Mesenchymal stem cell (in vitro differentiated cells and primary cell): ENCODE results near the gene UPP1.

Source experiments
- DNase-seq: peaks from one replicate; pipeline ENCODE4 v3.0.0-alpha.2; 2013
- H2AFZ ChIP-seq: one replicate; pipeline ENCODE4 v1.6.1; 2013; ENCODE audit warnings: low read depth, mild to moderate bottlenecking, control low read depth, inconsistent platforms, low read length, moderate library complexity
- H2AK5ac ChIP-seq: 2 replicates; pipeline ENCODE4 v1.6.1; 2013; ENCODE audit warnings: low read length, moderate library complexity, mild to moderate bottlenecking, inconsistent platforms; ENCODE audit not compliant: severe bottlenecking
- H2BK120ac ChIP-seq: one replicate; pipeline ENCODE4 v1.6.1; 2013; ENCODE audit warnings: low read depth, mild to moderate bottlenecking, inconsistent platforms, low read length, moderate library complexity
- H2BK12ac ChIP-seq, 2 experiments: one replicate each; pipeline ENCODE4 v1.6.1; 2013; ENCODE audit warnings: inconsistent platforms in 2 of 2, low read length in 2 of 2, mild to moderate bottlenecking in 2 of 2, moderate library complexity in 2 of 2, control low read depth in 1 of 2
- H2BK15ac ChIP-seq: one replicate; pipeline ENCODE4 v1.6.1; 2013; ENCODE audit warnings: mild to moderate bottlenecking, low read depth, inconsistent platforms; ENCODE audit not compliant: poor library complexity, severe bottlenecking
- H2BK5ac ChIP-seq: 2 replicates; pipeline ENCODE4 v1.6.1; 2013; ENCODE audit warnings: low read depth, mild to moderate bottlenecking, low read length, control low read depth, inconsistent platforms; ENCODE audit not compliant: poor library complexity, severe bottlenecking
- H3K14ac ChIP-seq, 2 experiments: one replicate each; pipeline ENCODE4 v1.6.1; 2013; ENCODE audit warnings: inconsistent platforms in 2 of 2, low read length in 2 of 2, control low read depth in 1 of 2, mild to moderate bottlenecking in 1 of 2, moderate library complexity in 1 of 2
- H3K18ac ChIP-seq, 2 experiments: one replicate each; pipeline ENCODE4 v1.6.1; 2013; ENCODE audit warnings: inconsistent platforms in 2 of 2, low read length in 2 of 2, control low read depth in 1 of 2, low read depth in 1 of 2, mild to moderate bottlenecking in 1 of 2
- H3K23ac ChIP-seq, 2 experiments: one replicate each; pipeline ENCODE4 v1.6.1; 2013; ENCODE audit warnings: inconsistent platforms in 2 of 2, low read length in 2 of 2, mild to moderate bottlenecking in 2 of 2, moderate library complexity in 2 of 2, control low read depth in 1 of 2
- H3K27ac ChIP-seq: 2 replicates; pipeline ENCODE4 v1.5.1; 2013; ENCODE audit warnings: mild to moderate bottlenecking, moderate library complexity, low read length, control low read depth, inconsistent platforms; ENCODE audit not compliant: poor library complexity, severe bottlenecking
- H3K27me3 ChIP-seq, 2 experiments: 2 replicates each; pipeline versions ENCODE4 v1.6.1 to v1.7.0; 2013; ENCODE audit warnings: low read length in 2 of 2, mild to moderate bottlenecking in 2 of 2, moderate library complexity in 2 of 2, control low read depth in 1 of 2, inconsistent platforms in 1 of 2; ENCODE audit not compliant: control insufficient read depth in 1 of 2, insufficient read depth in 1 of 2
- H3K36me3 ChIP-seq, 2 experiments: 2 replicates each; pipeline versions ENCODE4 v1.6.1 to v1.7.0; 2013; ENCODE audit warnings: low read length in 2 of 2, control low read depth in 1 of 2, inconsistent platforms in 1 of 2, low read depth in 1 of 2, mild to moderate bottlenecking in 1 of 2; ENCODE audit not compliant: insufficient read depth in 2 of 2, control insufficient read depth in 1 of 2
- H3K4ac ChIP-seq, 2 experiments: one replicate each; pipeline ENCODE4 v1.6.1; 2013; ENCODE audit warnings: inconsistent platforms in 2 of 2, low read length in 2 of 2, mild to moderate bottlenecking in 2 of 2, moderate library complexity in 2 of 2, control low read depth in 1 of 2, low read depth in 1 of 2
- H3K4me1 ChIP-seq: 2 replicates; pipeline ENCODE4 v1.6.1; 2013; ENCODE audit warnings: low read depth, low read length, control low read depth; ENCODE audit not compliant: control insufficient read depth, insufficient read depth
- H3K4me2 ChIP-seq: 2 replicates; pipeline ENCODE4 v1.6.1; 2013; ENCODE audit warnings: low read length, mild to moderate bottlenecking, inconsistent platforms; ENCODE audit not compliant: poor library complexity, severe bottlenecking
- H3K4me3 ChIP-seq, 2 experiments: 2 replicates each; pipeline versions ENCODE4 v1.5.1 to v1.7.0; 2013; ENCODE audit warnings: low read length in 2 of 2, mild to moderate bottlenecking in 2 of 2, control low read depth in 1 of 2, low read depth in 1 of 2; ENCODE audit not compliant: insufficient read depth in 1 of 2
- H3K79me1 ChIP-seq: replicated peaks from 2 replicates; pipeline ENCODE4 v1.6.1; 2013; ENCODE audit warnings: mild to moderate bottlenecking, control low read depth, low read length, inconsistent platforms; ENCODE audit not compliant: poor library complexity, severe bottlenecking
- H3K9ac ChIP-seq: 2 replicates; pipeline ENCODE4 v1.7.0; 2013; ENCODE audit warnings: mild to moderate bottlenecking, low read length, moderate library complexity
- H3K9me3 ChIP-seq: 2 replicates; pipeline ENCODE4 v1.7.0; 2013; ENCODE audit warnings: mild to moderate bottlenecking, low read length; ENCODE audit not compliant: control insufficient read depth
- H4K8ac ChIP-seq: one replicate; pipeline ENCODE4 v1.6.1; 2013; ENCODE audit warnings: inconsistent platforms, mild to moderate bottlenecking, low read length, moderate library complexity
- H4K91ac ChIP-seq: one replicate; pipeline ENCODE4 v1.6.1; 2013; ENCODE audit warnings: mild to moderate bottlenecking, low read length, inconsistent platforms
- WGBS: methylation state at CpG from one replicate; pipeline ENCODE4 v1.1.7; 2013; ENCODE audit warnings: mixed read lengths; 5-methylcytosine and 5-hydroxymethylcytosine counted together

The UPP1 gene

GRCh38 chr7:48059706-48060105 is 29.4 kb upstream of the UPP1 start:
- Histone ChIP-seq H4K91ac (no peak overlapping the region), H3K4ac (no peak overlapping the region), H3K9me3 (peaks cover 27% of the 10 kb centered on the region), H2BK120ac (no peak overlapping the region), H2AK5ac (no peak overlapping the region), H3K27me3 (no peaks in the 10 kb centered on the region), H3K4me1 (no peaks in the 10 kb centered on the region), H2BK5ac (no peak overlapping the region), H3K23ac (no peak overlapping the region), H2BK12ac (no peak overlapping the region), H2BK15ac (no peak overlapping the region), H2AFZ (no peak overlapping the region), H4K8ac (no peak overlapping the region), H3K4me2 (no peak overlapping the region), H3K14ac (no peak overlapping the region), H3K36me3 (no peaks in the 10 kb centered on the region), H3K27ac (no peak overlapping the region), H3K9ac (no peak overlapping the region), H3K79me1 (no peaks in the 10 kb centered on the region), H3K4me3 (no peak overlapping the region), H3K18ac (no peak overlapping the region)
- no peak for DNase-seq
- 100% methylated on average over 4 of the region's 5 CpGs for WGBS

- H2AFZ ChIP-seq: no peak overlapping the region
- no peak overlapping the region for H3K4ac ChIP-seq
- H3K14ac ChIP-seq: no peak overlapping the region
- WGBS: 83% methylated on average over 1 of the region's 1 CpG
- peaks cover 11% of the 10 kb centered on the region for H3K9me3 ChIP-seq
- no peak overlapping the region for H3K4me3 ChIP-seq
- H3K4me2 ChIP-seq: no peak overlapping the region
- no peak overlapping the region for H2BK12ac ChIP-seq
- H2BK15ac ChIP-seq: no peak overlapping the region
- no peak overlapping the region for H3K27ac ChIP-seq
- no peak overlapping the region for H4K91ac ChIP-seq
- H3K18ac ChIP-seq: no peak overlapping the region
- no peak overlapping the region for H2BK5ac ChIP-seq
- H3K27me3 ChIP-seq: no peaks in the 10 kb centered on the region
- no peaks in the 10 kb centered on the region for H3K4me1 ChIP-seq
- H3K36me3 ChIP-seq: no peaks in the 10 kb centered on the region
- no peaks in the 10 kb centered on the region for H3K79me1 ChIP-seq
- H4K8ac ChIP-seq: no peak overlapping the region
- no peak overlapping the region for H2AK5ac ChIP-seq
- H3K23ac ChIP-seq: no peak overlapping the region
- DNase-seq: no peak
- no peak overlapping the region for H3K9ac ChIP-seq
- no peak overlapping the region for H2BK120ac ChIP-seq
Measured at GRCh38 chr7:48063985-48064384, 25.1 kb upstream of the UPP1 start.

GRCh38 chr7:48067475-48067874 is 21.6 kb upstream of the UPP1 start:
- no peak overlapping the region for H2BK12ac ChIP-seq
- H2AFZ ChIP-seq: no peak overlapping the region
- H3K23ac ChIP-seq: no peak overlapping the region
- no peak overlapping the region for H3K27ac ChIP-seq
- H3K18ac ChIP-seq: no peak overlapping the region
- H2BK120ac ChIP-seq: no peak overlapping the region
- no peak overlapping the region for H3K4ac ChIP-seq
- H2BK15ac ChIP-seq: no peak overlapping the region
- H4K8ac ChIP-seq: no peak overlapping the region
- H2BK5ac ChIP-seq: no peak overlapping the region
- H3K36me3 ChIP-seq: no peaks in the 10 kb centered on the region
- H3K4me1 ChIP-seq: no peaks in the 10 kb centered on the region
- DNase-seq: no peak
- no peak overlapping the region for H3K14ac ChIP-seq
- no peaks in the 10 kb centered on the region for H3K27me3 ChIP-seq
- no peak overlapping the region for H3K4me2 ChIP-seq
- H3K9ac ChIP-seq: no peak overlapping the region
- H3K9me3 ChIP-seq: peaks cover 21% of the 10 kb centered on the region
- 100% methylated on average over 2 of the region's 2 CpGs for WGBS
- no peak overlapping the region for H3K4me3 ChIP-seq
- H2AK5ac ChIP-seq: no peak overlapping the region
- no peak overlapping the region for H4K91ac ChIP-seq
- no peaks in the 10 kb centered on the region for H3K79me1 ChIP-seq

- Histone ChIP-seq H3K9me3 (peaks cover 11% of the 10 kb centered on the region), H3K36me3 (no peaks in the 10 kb centered on the region), H3K4ac (no peak overlapping the region), H2BK120ac (no peak overlapping the region), H4K91ac (no peak overlapping the region), H3K4me3 (no peak overlapping the region), H3K4me2 (no peak overlapping the region), H3K27me3 (peaks cover 0 to 4% of the 10 kb centered on the region in 2 experiments), H3K27ac (no peak overlapping the region), H3K18ac (no peak overlapping the region), H3K14ac (no peak overlapping the region), H4K8ac (no peak overlapping the region), H2BK5ac (no peak overlapping the region), H3K9ac (peak overlapping the region; percentile 27), H2AK5ac (no peak overlapping the region), H2AFZ (no peak overlapping the region), H3K4me1 (no peaks in the 10 kb centered on the region), H3K79me1 (no peaks in the 10 kb centered on the region), H2BK15ac (no peak overlapping the region), H2BK12ac (no peak overlapping the region), H3K23ac (no peak overlapping the region)
- no peak for DNase-seq
Measured at GRCh38 chr7:48074204-48074654, 14.8 kb upstream of the UPP1 start.
